Measurements from ENCODE around the gene FAM53B. TPM values are rescaled to one million over a fixed set of nuclear protein-coding genes. Genes with fewer than 3 reads are reported as not detected.

FAM53B gene
- total RNA-seq, 1 donor from 2014 or later = 9.2 TPM

DNA sequence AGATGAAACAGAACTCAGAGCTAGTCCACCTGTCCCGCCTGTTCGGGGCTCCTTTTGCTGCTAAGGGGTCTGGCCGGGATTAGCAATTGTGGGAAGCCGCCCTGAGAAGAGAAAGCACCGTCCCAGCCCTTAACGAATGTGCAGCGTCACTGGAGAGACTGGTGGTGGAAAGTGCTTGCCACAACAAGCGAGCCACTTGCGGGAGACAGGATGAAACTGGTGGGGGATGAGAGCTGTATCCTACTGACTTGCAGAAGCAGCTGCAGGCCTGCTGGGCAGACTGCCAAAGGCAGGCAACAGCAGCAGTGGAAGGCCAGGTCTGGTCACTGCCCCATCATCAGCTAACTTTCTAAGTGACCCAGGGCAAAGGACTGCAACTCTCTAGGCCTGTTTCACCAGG is 95.4 kb downstream of the FAM53B start:
- no peak overlapping the region for H3K4me3 ChIP-seq (ENCODE audit: low read depth, low read length)
- no peak for DNase-seq (ENCODE audit: low read depth)
- TF ChIP-seq, protein P1, sequence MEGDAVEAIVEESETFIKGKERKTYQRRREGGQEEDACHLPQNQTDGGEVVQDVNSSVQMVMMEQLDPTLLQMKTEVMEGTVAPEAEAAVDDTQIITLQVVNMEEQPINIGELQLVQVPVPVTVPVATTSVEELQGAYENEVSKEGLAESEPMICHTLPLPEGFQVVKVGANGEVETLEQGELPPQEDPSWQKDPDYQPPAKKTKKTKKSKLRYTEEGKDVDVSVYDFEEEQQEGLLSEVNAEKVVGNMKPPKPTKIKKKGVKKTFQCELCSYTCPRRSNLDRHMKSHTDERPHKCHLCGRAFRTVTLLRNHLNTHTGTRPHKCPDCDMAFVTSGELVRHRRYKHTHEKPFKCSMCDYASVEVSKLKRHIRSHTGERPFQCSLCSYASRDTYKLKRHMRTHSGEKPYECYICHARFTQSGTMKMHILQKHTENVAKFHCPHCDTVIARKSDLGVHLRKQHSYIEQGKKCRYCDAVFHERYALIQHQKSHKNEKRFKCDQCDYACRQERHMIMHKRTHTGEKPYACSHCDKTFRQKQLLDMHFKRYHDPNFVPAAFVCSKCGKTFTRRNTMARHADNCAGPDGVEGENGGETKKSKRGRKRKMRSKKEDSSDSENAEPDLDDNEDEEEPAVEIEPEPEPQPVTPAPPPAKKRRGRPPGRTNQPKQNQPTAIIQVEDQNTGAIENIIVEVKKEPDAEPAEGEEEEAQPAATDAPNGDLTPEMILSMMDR (conservative IDR thresholded peaks at IDR 0.05; ENCODE audit: low read depth, low read length) = no peak

DNA sequence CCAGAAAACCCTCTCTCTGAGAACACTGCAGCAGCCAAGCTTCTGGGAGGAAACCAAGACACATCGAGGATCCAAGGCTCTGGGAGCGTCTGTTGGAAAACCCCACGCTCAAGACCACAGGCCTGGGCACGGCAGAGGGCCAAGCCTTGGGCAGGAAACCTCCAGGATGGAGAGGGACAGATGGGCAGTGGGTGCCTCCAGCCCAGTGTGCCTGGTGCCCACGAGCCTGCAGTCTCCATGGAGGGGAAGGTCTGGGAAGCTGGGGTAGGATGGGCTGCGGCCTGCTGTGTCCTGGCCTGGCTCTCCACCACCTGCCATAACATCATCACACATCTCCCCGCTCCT is 96.1 kb downstream of the FAM53B start:
- no peak for DNase-seq (ENCODE audit: low read depth)
- no peak overlapping the region for H3K4me3 ChIP-seq (ENCODE audit: low read depth, low read length)
- TF ChIP-seq, protein P1 (conservative IDR thresholded peaks at IDR 0.05; ENCODE audit: low read depth, low read length) = no peak

DNA sequence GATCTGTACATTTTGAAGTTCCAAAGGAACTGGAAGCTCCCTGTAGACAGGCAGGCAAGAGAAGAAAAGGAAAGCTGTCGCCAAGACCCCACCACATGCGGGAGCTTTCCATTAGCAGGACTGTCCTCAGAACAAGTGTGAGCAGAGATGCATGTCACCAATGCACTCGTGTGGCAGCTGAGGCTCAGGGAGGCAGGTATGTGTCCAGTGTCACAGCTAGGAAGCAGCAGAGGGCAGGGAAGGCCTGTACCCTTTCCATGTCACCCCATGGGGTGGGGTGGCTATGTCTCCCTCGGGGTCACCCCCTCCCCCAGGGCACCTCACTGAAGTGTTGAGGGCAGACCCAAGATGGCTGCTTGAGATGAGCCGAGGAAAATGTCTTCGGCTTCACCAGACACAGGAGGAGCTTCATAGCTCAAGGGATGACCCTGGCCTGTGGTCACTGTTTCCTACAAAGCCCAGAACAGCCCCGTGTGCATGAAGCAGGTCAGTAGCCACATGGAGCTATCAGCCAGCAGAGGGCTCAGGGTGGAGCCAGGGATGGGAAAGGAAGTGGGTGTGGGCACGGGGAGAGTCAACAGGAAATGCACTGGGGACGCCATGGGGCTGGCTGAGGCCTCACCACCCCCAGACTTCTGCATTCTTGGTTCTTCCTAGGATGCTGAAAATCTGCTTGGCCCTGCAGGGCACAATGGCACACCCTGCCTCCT is 96.6 kb downstream of the FAM53B start:
- no peak for DNase-seq (ENCODE audit: low read depth)

DNA sequence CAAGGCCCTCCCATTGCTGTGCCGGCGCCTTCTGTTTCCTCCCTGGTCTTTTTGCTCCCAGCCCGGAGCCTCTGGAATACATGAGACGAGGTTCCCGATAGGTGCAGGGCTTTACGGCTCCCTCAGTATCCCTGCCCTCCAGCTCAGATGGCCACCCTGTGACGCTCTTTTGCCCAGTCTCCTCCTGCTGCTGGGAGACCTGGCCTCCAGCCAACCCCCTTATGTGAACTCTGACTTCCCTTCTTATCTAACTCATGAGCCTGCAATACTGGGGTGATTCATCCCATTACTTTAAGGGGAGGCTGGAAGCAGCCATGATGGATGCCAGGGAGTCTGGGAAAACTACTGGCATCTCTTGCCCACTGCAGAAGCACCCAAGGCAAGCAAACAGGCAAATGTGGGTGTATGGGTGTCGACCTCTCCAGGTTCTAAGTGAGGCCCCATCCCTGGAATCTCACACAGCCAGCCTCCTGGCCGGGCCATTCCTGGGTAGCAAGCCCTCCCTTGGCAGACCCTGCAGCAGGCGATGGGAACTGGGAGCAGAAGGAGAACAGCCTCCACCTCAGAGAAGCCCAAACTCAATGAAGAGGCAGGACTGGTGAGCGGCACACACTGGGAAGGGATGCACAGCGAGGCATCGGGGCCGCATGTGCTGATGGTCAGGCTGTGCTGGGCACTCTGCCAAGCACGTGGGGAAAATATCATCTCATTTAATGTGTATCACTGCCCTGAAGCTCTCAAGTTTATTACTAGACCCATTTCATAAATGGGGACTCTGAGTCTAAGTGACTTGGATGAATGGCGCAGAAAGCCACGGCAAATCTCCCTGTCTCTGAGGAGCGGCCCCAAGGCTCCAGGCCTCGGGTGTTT is 97.5 kb downstream of the FAM53B start:
- no peak for DNase-seq (ENCODE audit: low read depth)
- H3K4me3 ChIP-seq (ENCODE audit: low read depth, low read length) = no peak overlapping the region
- TF ChIP-seq, protein P1 (conservative IDR thresholded peaks at IDR 0.05; ENCODE audit: low read depth, low read length) = no peak

More for the DNA sequence above, 96.6 kb downstream of the FAM53B start:
- TF ChIP-seq, protein P1 (conservative IDR thresholded peaks at IDR 0.05; ENCODE audit: low read depth, low read length) = no peak
- no peak overlapping the region for H3K4me3 ChIP-seq (ENCODE audit: low read depth, low read length)

DNA sequence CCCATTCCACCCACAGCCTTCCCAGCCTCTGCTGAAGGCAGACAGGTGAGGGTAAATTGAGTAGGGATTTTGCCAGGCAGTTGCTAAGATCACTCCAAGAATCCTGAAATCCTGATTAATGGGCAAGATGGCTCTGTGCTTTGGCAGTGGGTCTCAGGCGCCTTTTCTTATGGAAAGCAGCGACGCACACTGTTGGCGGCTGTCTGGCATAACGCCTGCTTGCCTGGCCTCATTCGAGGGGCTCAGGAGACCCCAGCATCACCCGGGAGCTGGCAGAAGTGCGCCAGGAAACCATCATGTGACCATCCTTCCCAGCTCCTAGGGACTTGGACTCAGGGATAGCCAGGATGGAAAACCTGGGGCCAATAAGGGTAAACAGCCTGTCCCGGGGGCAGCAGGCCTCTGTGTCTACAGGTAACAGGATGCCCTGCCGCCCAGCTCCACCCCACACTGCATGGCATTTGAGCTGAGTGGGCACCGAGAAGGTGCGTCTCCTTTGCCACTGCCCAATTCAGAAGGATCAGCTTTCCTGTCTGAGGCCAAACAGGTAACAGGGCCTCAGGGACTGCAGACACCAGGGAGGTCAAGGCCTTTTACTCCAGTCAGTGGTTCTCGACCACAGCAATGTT is 98.6 kb downstream of the FAM53B start:
- DNase-seq (ENCODE audit: low read depth) = no peak

DNA sequence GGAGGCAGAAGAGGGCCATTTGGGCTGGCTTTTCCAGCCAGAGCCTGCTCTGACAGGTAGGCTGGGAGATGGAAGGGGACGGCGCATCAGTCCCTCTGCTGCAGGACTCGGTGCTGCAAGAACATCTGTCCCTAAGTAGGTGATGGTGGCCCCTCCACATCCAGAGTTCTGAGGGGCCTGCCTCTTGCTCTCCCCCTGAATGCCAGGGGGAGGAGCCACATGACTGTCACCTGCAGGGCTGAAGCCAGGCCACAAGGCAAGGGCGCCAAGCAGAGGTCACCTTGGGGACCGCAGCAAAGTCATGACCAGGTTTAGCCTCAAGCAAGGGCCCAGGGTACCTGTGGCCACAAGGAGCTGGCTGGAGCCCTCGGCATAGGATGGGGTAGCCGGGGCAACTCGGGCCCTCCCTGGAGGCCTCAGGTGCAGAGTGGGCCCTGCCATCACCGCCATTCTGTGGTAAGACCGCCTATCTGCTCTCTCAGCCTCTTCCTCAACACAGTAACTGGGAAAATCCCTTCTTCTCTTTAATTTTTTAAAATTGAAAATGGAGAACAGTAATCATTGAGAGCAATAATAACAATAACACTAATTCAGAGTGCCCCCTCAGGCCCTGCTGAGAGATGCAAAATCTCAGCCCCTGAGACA is 99.3 kb downstream of the FAM53B start:
- no peak for DNase-seq (ENCODE audit: low read depth)
- H3K4me3 ChIP-seq (ENCODE audit: low read depth, low read length) = no peak overlapping the region
- TF ChIP-seq, protein P1 (conservative IDR thresholded peaks at IDR 0.05; ENCODE audit: low read depth, low read length) = no peak

More for the DNA sequence above, 98.6 kb downstream of the FAM53B start:
- TF ChIP-seq, protein P1 (conservative IDR thresholded peaks at IDR 0.05; ENCODE audit: low read depth, low read length) = no peak
- no peak overlapping the region for H3K4me3 ChIP-seq (ENCODE audit: low read depth, low read length)
